NCI-H524 treated with DMSO at 0.1 percent for 48 hours (cell line): ENCODE results near the gene KCNQ5.

Source experiments
- DNase-seq: peaks from one replicate; lab custom pipeline; 2025; lab: John Stamatoyannopoulos, UW

The KCNQ5 gene

GRCh38 chr6:72676995-72677394, 55.1 kb downstream of the KCNQ5 start:
- DNase-seq = no peak

- no peak for DNase-seq
These were observed 55.9 kb downstream of the KCNQ5 start for GRCh38 chr6:72677740-72678139.

- DNase-seq = no peak
These were observed 61.9 kb downstream of the KCNQ5 start for GRCh38 chr6:72683797-72684196.

- DNase-seq = no peak
These were observed 67.5 kb downstream of the KCNQ5 start for GRCh38 chr6:72689107-72689954.

GRCh38 chr6:72691249-72691648, 69.4 kb downstream of the KCNQ5 start:
- no peak for DNase-seq

- no peak for DNase-seq
These were observed 74.2 kb downstream of the KCNQ5 start for GRCh38 chr6:72696055-72696454.

- DNase-seq = no peak
These were observed 77.3 kb downstream of the KCNQ5 start for GRCh38 chr6:72699159-72699558.

- no peak for DNase-seq
These were observed 80.6 kb downstream of the KCNQ5 start for GRCh38 chr6:72702421-72702820.

GRCh38 chr6:72703093-72703492, 81.2 kb downstream of the KCNQ5 start:
- DNase-seq = no peak

GRCh38 chr6:72704979-72705378, 83.1 kb downstream of the KCNQ5 start:
- DNase-seq = no peak

GRCh38 chr6:72709431-72709830, 87.6 kb downstream of the KCNQ5 start:
- DNase-seq = no peak

- no peak for DNase-seq
These were observed 89.9 kb downstream of the KCNQ5 start for GRCh38 chr6:72711731-72712130.

GRCh38 chr6:72712910-72713309, 91.0 kb downstream of the KCNQ5 start:
- DNase-seq = no peak

GRCh38 chr6:72715119-72715518, 93.3 kb downstream of the KCNQ5 start:
- DNase-seq = no peak

GRCh38 chr6:72716916-72717315, 95.1 kb downstream of the KCNQ5 start:
- no peak for DNase-seq

GRCh38 chr6:72720464-72720863, 98.6 kb downstream of the KCNQ5 start:
- DNase-seq = no peak

- no peak for DNase-seq
These were observed 99.5 kb downstream of the KCNQ5 start for GRCh38 chr6:72721346-72721745.

- no peak for DNase-seq
These were observed 102.7 kb downstream of the KCNQ5 start for GRCh38 chr6:72724545-72724944.

GRCh38 chr6:72728706-72729343, 107.0 kb downstream of the KCNQ5 start:
- no peak for DNase-seq

GRCh38 chr6:72733045-72733444, 111.2 kb downstream of the KCNQ5 start:
- no peak for DNase-seq

- no peak for DNase-seq
These were observed 116.2 kb downstream of the KCNQ5 start for GRCh38 chr6:72738091-72738490.

GRCh38 chr6:72739368-72739779, 117.5 kb downstream of the KCNQ5 start:
- DNase-seq = no peak

GRCh38 chr6:72740135-72740534, 118.3 kb downstream of the KCNQ5 start:
- DNase-seq = no peak

- no peak for DNase-seq
These were observed 119.2 kb downstream of the KCNQ5 start for GRCh38 chr6:72741083-72741482.
